Stimulated activated naive CD4-positive, alpha-beta T cell treated with Interleukin-2 at 50 U/mL for 16 hours (primary cell): ENCODE results near the gene ORAI1.
"Not testable (repeated sequence)": the region's sequence is repeated elsewhere in the genome, so short reads cannot be mapped to it uniquely, and the experiment has no call there.

ENCODE experiments used
- DNase-seq: peaks from one replicate; lab custom pipeline; 2025; lab: John Stamatoyannopoulos, UW

ORAI1 gene

DNA sequence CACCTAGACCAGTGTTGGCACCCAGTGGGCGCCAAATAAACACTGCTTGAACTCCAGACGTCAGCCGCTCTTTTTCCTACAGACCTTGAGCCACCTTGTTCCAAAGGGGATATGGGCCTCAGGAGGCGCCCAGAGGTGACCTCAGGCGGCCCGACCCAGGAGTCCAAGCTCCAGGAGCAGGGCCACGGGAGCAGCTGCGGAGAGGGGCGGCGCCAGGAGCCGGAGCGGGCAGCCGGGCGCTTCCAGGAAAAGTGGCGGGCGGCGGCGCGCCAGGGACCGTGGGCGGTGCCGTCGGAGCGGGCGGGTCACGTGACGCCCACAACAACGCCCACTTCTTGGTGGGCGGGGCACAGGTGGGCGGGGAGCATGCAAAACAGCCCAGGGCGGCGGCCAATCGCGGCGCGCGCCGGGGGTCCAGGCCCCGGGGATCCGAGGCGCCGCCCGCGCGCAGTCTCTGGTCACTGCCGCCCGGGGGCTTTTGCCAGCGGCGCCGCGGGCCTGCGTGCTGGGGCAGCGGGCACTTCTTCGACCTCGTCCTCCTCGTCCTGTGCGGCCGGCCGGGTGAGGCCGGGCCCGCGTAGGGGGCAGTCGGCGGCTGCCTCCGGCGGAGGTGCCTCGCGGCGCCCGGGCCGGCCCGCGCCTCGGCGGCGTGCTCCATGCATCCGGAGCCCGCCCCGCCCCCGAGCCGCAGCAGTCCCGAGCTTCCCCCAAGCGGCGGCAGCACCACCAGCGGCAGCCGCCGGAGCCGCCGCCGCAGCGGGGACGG lies at the start of gene ORAI1:
TSS of gene ORAI1 (plus strand) at position 444 of the 766 bp plus-strand sequence.
- peak; percentile 88 for DNase-seq

GRCh38 chr12:121576851-121577391 lies 49.4 kb upstream of the ORAI1 start:
- DNase-seq = no peak

GRCh38 chr12:121577443-121578180 lies 48.7 kb upstream of the ORAI1 start:
- no peak for DNase-seq

GRCh38 chr12:121578230-121579189 lies 47.8 kb upstream of the ORAI1 start:
- DNase-seq = no peak

GRCh38 chr12:121579190-121579791 lies 47.0 kb upstream of the ORAI1 start:
- peak; percentile 32 for DNase-seq

GRCh38 chr12:121579981-121580868 lies 46.1 kb upstream of the ORAI1 start:
- DNase-seq = peak; percentile 70

GRCh38 chr12:121580959-121581685 lies 45.2 kb upstream of the ORAI1 start, which contains the start of gene KDM2B:
TSS of gene KDM2B (minus strand) at chr12:121581023. CDS start at chr12:121580911, 112 bp downstream.
- DNase-seq = no peak

DNA sequence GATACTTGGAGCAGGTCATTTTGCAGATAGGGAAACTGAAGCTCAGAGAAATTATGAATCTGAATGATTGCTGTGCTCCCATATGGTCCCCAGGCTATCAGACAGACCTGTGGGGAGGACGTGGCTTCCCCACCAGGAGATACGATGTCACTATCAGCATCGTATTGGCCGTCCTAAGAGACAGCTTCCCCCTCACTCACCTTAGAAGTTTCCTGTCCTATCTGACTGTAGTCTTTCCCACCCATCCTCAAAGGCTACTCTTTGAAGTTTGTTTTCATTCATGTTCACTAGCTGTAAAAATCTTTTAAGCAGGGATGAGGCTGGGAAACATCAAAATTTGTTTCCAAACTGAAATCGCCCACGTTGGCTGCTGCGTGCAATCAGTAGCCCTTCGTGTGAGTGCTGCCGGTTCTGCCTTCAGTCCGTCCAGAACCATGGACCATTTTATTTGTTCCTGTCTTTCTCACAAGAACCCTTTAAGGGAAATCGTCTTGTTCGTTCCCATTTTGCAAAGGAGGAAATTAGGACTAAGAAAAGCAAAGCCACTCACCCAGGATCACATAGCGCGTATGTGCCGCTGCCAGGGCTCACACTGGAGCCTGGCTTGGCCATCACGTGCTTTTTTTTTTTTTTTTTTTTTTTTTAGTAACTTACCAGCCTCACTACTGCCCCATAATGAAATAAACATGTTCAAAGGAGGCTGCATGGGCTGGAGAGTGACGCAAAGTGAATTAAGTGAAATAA lies 44.5 kb upstream of the ORAI1 start:
- DNase-seq = no peak

GRCh38 chr12:121582583-121583333 lies 43.6 kb upstream of the ORAI1 start:
- no peak for DNase-seq

- DNase-seq = not testable (repeated sequence)
These were observed 43.0 kb upstream of the ORAI1 start for GRCh38 chr12:121583334-121583661.

DNA sequence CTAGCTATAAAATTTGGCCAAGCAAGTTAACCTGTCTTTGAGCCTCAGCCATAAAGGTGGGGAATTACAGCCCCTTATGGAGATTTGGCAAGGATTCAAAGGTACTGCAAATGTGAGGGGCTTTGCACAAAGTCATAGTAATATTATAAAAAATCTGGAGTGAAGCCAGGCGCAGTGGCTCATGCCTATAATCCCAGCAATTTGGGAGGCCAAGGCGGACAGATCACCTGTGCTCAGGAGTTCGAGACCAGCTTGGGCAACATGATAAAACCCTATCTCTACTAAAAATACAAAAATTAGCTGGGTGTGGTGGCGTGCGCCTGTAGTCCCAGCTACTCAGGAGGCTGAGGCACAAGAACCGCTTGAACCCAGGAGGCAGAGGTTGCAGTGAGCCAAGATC lies 41.4 kb upstream of the ORAI1 start:
- DNase-seq = not testable (repeated sequence)

DNA sequence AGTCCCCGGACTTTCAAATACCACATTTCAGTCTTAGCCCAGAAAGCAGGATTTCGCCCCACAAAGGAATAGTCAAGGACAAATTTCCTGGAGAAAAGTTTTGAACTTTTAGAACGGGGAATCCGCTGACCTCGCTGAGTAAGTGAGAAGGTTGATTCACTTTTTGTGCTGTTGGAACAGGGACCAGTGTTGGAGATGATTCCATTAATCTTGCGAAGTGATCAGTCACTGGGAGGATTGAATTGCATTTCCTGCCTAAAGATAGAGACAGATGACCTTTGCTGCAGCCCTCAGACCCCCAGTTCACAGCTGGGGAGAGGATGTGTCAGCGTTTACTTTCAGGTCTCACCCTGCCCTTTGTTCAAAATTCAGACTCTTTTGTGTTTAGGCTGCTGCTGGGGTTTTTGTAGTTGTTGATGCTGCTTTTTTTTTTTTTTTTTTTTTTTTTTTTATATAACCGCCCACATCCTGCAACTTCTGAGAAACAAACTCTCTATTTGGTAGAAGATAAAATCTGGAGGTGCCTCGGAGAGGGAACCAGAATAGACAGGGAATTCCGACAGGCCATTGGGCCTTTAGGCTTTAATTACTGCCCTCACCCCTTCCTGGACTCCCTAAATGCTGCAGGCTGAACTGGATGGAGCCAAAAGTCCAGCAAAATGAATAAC lies 35.7 kb upstream of the ORAI1 start:
- DNase-seq = peak; percentile 50

GRCh38 chr12:121592320-121592719 lies 34.0 kb upstream of the ORAI1 start:
- no peak for DNase-seq

DNA sequence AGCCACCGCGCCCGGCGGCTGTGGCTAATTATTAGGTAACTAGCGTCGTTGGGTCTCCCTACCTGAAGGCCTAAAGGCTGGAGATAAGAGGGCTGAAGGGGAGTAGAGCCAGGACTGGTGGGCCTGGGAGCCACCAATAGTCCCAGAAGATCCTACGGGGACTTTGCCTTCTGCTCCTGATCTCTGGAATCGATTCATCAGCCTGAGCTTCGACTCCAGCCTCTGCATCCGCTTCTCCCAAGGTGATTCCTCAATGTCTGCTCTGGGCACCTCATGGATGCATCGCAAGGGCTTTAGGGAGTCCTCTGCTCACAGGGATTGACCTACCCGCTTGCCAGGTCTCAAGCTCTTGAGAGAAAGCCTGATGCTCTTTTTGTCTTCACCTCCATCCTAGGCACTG lies 30.8 kb upstream of the ORAI1 start:
- DNase-seq = no peak

GRCh38 chr12:121596526-121596925 lies 29.8 kb upstream of the ORAI1 start:
- no peak for DNase-seq

DNA sequence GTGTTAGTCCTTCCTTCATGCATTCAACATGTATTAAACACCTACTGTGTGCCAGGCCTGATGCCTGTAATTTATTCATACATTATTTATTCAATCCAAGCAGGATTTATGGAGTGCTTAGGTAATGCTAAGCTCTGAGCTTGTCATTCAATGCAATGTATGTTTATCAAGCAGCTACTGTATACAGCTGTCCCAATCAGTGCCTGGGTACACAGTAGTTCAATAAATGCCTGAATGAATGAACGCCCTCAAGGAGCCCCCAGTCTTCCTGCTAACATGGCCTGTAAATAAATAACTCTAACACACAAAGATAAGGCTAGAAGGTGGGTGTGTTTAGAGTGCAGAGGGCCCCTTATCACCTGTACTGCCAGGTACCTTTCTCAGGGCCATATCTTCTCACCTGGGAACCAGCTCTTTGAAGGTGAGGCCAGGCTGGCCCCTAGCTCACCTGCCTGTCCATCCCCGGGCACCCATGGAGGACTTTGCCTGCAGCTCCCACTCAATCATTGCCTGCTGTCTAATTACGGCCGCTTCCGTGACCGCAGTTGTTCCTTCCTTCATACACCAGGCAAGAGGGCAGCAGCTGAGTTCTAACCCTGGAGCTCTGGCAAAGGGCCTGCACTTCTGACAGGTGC lies 25.5 kb upstream of the ORAI1 start:
- DNase-seq = no peak

DNA sequence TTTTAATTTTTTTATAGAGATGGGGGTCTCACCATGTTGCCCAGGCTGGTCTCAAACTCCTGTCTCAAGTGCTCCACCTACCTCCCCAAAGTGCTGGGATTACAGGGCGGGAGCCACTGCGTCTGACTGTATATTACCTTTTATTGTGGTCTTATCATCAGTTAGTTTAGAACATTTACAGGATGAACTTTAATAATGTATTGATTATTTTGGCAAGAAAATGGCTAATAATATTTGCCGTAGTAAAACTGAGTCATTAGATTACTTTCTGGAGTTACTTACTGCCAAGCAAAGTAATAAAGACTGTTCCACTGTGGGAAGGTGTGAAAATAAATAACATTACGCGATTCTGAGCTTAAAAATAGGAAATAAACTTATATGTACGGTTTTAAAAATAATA lies 23.6 kb upstream of the ORAI1 start:
- no peak for DNase-seq
